Stimulated activated CD8-positive, alpha-beta memory T cell treated with anti-CD3 and anti-CD28 coated beads, Interleukin-2, amount 100 ng/mL, for 48 hours (primary cell): ENCODE data around the gene SSBP4.
"Not testable (repeated sequence)": the region's sequence is repeated elsewhere in the genome, so short reads cannot be mapped to it uniquely, and the experiment has no call there.

Experiments
- DNase-seq, 2 donors: peaks; one replicate each; pipeline ENCODE4 v3.0.0-alpha.2; 2020; ENCODE audit warnings: low read depth in 2 of 2

The SSBP4 gene

GRCh38 chr19:18393836-18394235, 25.4 kb upstream of the SSBP4 start:
- no peak for DNase-seq

DNA sequence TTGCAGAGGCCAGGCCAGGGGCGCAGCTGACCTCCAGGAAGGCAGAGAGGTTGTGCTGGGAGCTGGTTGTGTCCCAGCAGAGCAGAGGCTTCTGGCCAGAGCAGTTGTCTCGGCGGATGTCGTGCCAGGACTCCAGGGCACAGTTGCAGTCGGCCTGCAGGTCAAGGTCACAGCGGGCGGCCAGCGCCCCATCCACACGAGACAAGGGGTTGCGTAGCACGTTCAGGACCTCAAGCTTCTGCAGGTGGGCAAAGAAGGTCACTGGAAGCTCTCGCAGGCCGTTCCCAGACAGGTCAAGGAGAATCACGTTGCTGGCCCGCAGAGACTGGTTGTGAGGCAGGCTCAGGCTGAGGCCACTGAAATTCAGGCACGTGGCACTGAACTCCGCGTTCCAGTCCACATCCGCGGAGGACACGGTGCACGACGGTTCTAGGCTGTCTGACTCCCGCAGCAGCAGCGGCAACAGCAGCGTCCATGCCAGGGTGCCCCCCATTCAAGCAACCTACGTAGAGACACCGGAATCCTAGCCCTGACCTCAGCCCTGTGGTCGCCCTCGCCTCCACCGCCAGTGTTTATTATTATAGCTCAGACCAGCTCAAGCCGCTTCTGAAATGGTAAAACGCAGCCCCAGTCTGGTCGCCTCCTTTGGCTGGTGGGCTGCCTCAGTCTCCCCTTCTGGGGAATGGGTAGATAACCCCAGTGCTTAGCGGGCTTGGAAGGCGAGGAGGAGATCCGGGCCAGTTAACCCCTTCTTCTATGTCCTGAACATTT, 22.5 kb upstream of the SSBP4 start:
- no peak for DNase-seq

GRCh38 chr19:18397242-18398202, 21.7 kb upstream of the SSBP4 start, which contains the start of gene LRRC25:
Gene LRRC25 (minus strand): TSS chr19:18397622. CDS start chr19:18396963, 659 bp downstream.
- no peak for DNase-seq

DNA sequence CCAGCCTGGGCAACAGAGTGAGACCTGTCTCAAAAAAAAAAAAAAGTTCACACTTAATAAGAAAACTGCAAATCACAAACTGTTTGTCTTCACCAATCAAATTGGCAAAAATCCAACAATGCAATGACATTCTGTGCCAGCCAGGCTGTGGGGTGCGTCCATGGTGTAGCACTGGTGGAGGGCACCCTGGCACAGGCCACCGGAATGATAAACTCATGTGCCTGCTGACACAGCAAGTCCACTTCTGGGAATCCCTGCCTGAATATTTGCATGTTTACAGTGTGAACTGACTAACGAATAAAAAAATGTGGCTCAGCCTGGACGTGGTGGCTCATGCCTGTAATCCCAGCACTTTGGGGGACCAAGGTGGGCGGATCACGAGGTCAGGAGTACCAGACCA, 20.2 kb upstream of the SSBP4 start:
- DNase-seq: no peak

DNA sequence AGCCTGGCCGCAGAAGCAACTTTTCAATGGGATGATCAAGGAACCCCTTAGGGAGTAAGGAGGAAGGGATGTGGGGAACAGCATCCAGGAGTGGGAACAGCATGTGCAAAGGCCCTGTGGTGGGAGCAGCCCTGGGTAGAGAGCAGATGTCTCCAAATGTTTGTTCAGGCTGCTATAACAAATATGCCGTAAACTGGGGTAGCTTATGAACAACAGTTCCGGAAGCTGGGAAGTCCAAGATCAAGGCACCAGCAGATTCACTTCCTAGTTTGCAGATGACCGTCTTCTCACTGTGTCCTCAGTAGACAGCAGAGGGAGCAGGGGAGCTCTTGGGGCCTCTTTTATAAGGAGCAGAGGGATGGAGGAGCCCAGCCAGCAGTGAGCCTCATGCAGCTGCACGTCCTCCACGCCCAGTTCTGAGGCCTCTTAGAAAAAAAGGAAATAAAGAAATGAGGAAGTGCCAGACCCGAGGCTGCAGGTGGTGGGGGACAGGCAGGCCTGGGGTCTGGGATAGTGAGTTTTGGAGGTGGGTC, 17.6 kb upstream of the SSBP4 start:
- DNase-seq: no peak

DNA sequence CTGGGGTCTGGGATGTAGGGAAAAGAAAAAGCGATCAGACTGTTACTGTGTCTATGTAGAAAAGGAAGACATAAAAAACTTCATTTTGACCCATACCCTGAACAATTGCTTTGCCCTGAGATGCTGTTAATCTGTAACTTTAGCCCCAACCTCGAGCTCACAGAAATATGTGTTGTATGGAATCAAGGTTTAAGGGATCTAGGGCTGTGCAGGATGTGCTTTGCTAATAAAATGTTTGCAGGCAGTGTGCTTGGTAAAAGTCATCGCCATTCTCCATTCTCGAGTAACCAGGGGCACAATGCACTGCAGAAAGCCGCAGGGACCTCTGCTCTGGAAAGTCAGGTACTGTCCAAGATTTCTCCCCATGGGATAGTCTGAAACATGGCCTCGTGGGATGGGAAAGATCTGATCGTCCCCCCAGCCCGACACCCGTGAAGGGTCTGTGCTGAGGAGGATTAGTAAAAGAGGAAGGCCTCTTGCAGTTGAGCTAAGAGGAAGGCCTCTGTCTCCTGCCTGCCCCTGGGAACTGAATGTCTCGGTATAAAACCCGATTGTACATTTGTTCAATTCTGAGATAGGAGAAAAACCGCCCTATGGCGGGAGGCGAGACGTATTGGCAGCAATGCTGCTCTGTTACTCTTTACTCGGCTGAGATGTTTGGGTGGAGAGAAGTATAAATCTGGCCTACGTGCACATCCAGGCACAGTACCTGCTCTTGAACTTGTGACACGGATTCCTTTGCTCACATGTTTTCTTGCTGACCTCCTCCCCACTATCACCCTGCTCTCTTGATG, 16.5 kb upstream of the SSBP4 start:
- not testable (repeated sequence) for DNase-seq

DNA sequence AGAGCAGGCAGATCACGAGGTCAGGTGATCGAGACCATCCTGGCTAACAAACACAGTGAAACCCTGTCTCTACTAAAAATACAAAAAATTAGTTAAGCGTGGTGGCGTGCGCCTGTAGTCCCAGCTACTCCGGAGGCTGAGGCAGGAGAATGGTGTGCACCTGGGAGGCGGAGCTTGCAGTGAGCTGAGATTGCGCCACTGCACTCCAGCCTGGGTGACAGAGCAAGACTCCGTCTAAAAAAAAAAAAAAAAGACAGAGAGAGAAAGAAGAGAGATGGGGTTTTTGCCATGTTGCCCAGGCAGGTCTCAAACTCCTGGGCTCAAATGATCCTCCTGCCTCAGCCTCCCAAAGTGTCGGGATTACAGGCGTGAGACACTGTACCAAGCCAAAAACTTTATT, 13.4 kb upstream of the SSBP4 start:
- not testable (repeated sequence) for DNase-seq

- DNase-seq: no peak
Measured at GRCh38 chr19:18406749-18407148, 12.4 kb upstream of the SSBP4 start.

DNA sequence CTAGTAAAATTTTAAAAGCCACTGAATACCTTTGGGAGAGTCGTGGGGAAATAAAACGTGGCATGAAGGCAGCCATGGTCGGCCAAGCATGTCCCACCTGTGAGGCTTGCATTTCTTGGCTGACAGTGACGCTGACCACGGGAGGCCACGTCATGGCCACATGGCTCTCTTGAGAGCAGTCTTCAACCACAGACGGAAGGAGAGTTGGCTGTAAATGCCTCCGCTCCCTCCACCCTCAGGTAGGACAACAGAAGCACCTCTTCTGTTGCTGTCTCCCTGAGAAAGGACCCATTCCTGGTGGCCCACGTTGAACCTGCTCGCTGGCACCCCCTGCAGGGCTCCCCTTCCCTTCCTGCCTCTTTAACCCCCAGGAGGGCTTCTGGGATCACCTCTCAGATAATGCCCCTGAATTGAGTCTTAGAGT, 11.1 kb upstream of the SSBP4 start:
- DNase-seq: no peak

- no peak for DNase-seq
Measured at GRCh38 chr19:18412610-18413239, 6.5 kb upstream of the SSBP4 start.

GRCh38 chr19:18414504-18415177, 4.6 kb upstream of the SSBP4 start:
- DNase-seq: no peak

- DNase-seq: no peak
Measured at GRCh38 chr19:18415178-18415867, 3.9 kb upstream of the SSBP4 start.

DNA sequence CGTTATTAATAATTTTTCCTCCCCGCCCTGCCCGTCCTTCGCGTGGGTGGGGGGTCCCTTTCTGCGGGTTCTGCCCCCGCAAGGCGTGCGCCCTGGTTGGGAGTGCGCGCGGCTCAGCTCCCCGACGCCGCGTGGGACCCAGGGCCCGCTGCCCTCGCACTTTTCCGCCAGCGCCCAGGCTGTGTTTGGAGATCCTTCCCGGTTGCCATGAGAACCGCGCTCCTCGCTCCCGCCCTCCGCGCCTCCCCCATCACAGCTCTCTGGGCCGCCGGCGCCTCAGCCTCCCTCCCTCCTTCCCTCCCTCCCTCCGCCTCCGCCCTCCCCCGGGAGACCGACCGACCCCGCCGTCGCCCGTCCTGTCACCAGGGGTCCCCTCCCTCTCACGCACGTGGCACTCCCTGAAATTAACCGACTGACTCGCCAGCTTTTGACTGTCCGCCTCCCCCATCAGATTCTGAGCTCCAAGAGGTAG, 2.4 kb upstream of the SSBP4 start:
- peak in 1 of 2 donors; percentile 54 for DNase-seq

DNA sequence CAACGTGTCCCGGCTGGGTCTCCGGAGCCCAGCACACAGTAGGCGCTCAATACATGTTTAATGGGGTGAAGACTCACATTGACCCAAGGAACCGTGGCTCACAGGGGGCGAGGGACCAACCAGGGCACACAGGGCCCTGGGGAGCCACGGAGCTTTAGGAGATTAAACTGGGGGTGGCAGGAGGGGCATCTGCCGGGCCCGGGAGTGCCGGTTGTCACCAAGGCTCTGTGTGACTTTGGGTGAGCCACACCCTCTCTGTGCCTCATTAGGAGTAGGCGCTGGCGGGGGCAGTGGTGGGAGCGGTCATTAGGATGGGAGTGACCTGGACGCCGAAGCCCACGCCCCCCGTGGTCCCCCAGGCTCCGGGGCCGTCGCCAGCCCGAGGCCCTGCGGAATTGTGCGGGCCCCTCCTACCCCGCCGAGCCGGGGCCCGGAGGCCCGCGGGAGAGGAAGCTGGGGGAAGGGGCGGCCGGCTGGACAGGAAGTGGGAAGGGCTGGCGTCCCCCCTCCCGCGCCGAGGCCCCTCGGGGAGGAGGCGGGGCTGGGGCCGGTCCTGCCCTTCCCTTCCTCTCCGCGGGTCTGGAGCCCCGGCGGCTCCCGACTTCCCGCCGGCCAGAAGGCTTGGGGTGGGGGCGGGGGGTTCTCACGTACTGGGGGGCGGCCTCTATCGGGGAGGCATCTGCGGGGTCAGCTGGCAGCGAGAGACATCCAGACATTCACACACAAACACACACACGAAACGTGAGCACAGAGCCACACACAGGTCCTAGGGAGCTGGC, 1.8 kb upstream of the SSBP4 start:
- DNase-seq: peak in 1 of 2 donors; percentile 41

DNA sequence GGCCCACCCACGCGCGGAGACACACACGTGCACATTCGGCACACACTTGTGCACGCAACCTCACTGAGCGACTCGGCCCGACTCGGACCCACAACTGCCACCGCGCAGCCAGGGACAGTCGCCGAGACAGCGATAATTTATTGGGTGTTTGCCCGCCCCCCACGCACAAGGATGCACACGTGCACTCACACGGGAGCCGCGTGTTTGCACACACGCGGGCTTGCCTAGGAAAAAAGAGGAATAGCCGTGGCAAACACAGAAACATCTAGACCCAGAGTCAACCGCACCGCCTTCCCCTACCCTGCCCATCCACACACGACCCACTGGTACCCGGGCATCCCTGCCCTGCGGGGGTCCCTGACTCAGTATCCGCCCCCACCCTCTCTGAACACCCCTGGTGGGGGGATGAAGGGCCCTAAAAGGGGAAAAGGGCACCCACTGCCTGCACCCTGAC, 1.1 kb upstream of the SSBP4 start:
- no peak for DNase-seq

DNA sequence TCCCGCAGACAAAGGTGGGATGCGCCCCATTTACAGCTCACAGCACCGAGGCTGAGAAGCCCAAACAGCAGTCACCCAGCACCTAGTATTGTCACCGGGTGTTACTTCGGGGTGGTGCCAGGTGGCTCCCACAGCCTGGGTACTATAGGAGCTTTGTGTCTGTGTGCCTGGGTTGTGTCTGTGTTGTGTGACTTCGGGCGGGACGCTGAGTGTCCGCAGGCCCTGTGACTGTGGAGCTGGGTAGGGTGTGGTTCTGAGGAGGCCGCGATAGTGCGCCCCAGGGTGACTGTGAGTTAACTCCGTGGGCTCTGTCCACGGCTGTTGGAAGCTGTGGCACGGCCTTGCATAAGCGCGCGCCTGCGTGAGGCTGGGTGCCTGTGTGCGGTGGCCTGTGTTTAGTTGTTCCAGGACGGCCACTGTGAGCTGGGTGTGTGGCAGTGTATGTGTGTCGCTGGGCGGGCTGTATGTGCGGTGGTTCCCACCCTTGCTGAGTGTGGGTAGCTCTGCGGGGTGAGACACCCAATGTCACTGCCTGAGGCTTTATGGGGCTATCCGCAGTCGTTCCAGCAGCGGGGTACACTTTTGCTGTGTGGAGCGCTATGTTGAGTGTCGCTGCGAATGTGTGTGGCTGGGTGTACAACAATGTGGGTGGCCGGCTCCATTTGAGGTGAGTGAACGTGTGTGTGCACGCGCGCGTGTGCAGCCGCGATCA, 559 bp upstream of the SSBP4 start:
- no peak for DNase-seq

GRCh38 chr19:18419699-18420460, 682 bp downstream of the SSBP4 start:
- DNase-seq: no peak
